Esophagus muscularis mucosa (tissue), 4 donors: ENCODE results near the gene TMEM254. TPM values are rescaled to one million over a fixed set of nuclear protein-coding genes. Genes with fewer than 3 reads are reported as not detected.
"Not testable (repeated sequence)": the region's sequence is repeated elsewhere in the genome, so short reads cannot be mapped to it uniquely, and the experiment has no call there.

ENCODE experiments used
- DNase-seq: peaks from one replicate; pipeline ENCODE4 v3.0.0-alpha.2; 2017; ENCODE audit errors: extremely low spot score
- H3K27ac ChIP-seq, 4 donors: fragments of 200-600 bp; sonication (generic); replicated peaks in 1 of 4; 1 replicate in 3 of 4; 2 replicates in 1 of 4; pipeline ENCODE4 v1.5.1; 2016 to 2019; ENCODE audit warnings: mild to moderate bottlenecking in 1 of 4
- H3K27me3 ChIP-seq, 4 donors: fragments of 200-600 bp; sonication (generic); one replicate each; pipeline versions ENCODE4 v1.5.1 to v1.6.0; 2016 to 2019
- H3K36me3 ChIP-seq, 4 donors: fragments of 200-600 bp; sonication (generic); one replicate each; pipeline ENCODE4 v1.5.1; 2016 to 2019
- H3K4me1 ChIP-seq, 4 donors: fragments of 200-600 bp; sonication (generic); one replicate each; pipeline ENCODE4 v1.5.1; 2016 to 2019
- H3K4me3 ChIP-seq, 4 donors: fragments of 200-600 bp; sonication (generic); 1 replicate in 2 of 4; 2 replicates in 2 of 4; pipeline ENCODE4 v1.5.1; 2016 to 2019; ENCODE audit warnings: mild to moderate bottlenecking in 4 of 4, moderate library complexity in 1 of 4
- H3K9me3 ChIP-seq, 4 donors: fragments of 200-600 bp; sonication (generic); 1 replicate in 3 of 4; 2 replicates in 1 of 4; pipeline ENCODE4 v1.5.1; 2016 to 2019
- CTCF ChIP-seq, 3 experiments: fragments of 200-600 bp in 2 of 3; fragments of 450-650 bp in 1 of 3; sonication (generic) in 2 of 3; IDR thresholded peaks; one replicate each; pipeline ENCODE4 v1.5.1; 2017 to 2019; ENCODE audit warnings: antibody characterized with exemption in 3 of 3, mild to moderate bottlenecking in 2 of 3, moderate library complexity in 1 of 3
- EP300 ChIP-seq: sonication (generic); formaldehyde crosslinking; IDR thresholded peaks from one replicate; pipeline ENCODE4 v1.6.1; 2017; ENCODE audit warnings: antibody characterized with exemption
- POLR2A ChIP-seq: fragments of 450-650 bp; IDR thresholded peaks from one replicate; pipeline ENCODE4 v1.6.1; 2017; ENCODE audit warnings: antibody characterized with exemption, moderate library complexity, mild to moderate bottlenecking, low read depth
- POLR2AphosphoS5 ChIP-seq, 2 donors: sonication (generic); formaldehyde crosslinking; IDR thresholded peaks; one replicate each; pipeline ENCODE4 v1.6.1; 2017; ENCODE audit warnings: antibody characterized with exemption in 2 of 2
- WGBS: methylation state at CpG from one replicate; pipeline ENCODE4 v1.1.5; 2018; 5-methylcytosine and 5-hydroxymethylcytosine counted together
- intact Hi-C: fragments of 100-400 bp; cut with DNase I; formaldehyde crosslinking; loops from one replicate; pipeline ENCODE4 v1.15.1; 2023
- total RNA-seq, 4 donors: library from RNA; depleted of rRNA; stranded (reverse); fragments of >200 nt; gene quantifications; one replicate each; pipeline versions ENCODE4 v1.1.0 to v1.2.1, GENCODE V29; 2016

TMEM254 gene
- total RNA-seq, 4 donors from 2014 or later: 7.1 to 14.9 (median 9.4) TPM

- H3K27ac ChIP-seq: peak within 1 kb of the TSS; percentile 70 to 82 (median 80)
- intact Hi-C loops: no loop called here
- H3K27me3 ChIP-seq: peaks cover 0 to 48% (median 11%) of the 10 kb centered on the region in 4 donors
- H3K4me1 ChIP-seq: peaks cover 26 to 45% (median 44%) of the 10 kb centered on the region in 4 donors
- peak within 1 kb of the TSS; percentile 53 to 65 (median 56) for H3K4me3 ChIP-seq
- TF ChIP-seq POLR2AphosphoS5 (IDR thresholded peaks at IDR 0.05) (peak; percentile 25 to 64), POLR2A (no peak)
- H3K36me3 ChIP-seq: no peaks in the 10 kb centered on the region
- 4% methylated on average over 25 of the region's 58 CpGs for WGBS
- no peak for DNase-seq
- H3K9me3 ChIP-seq: no peaks in the 10 kb centered on the region
These were observed 54.1 kb downstream of the TMEM254 start, which contains the start of gene PLAC9 for GRCh38 chr10:80132299-80133139. Gene PLAC9, plus strand, starts transcription at chr10:80132730. Its CDS starts 33 bp downstream, at chr10:80132763.

GRCh38 chr10:80133206-80133605, 54.7 kb downstream of the TMEM254 start:
- H3K9me3 ChIP-seq: no peaks in the 10 kb centered on the region
- peak overlapping the region; percentile 53 to 65 (median 56) for H3K4me3 ChIP-seq
- no peak for DNase-seq
- 36% methylated on average over 6 of the region's 6 CpGs for WGBS
- H3K27ac ChIP-seq: peak overlapping the region; percentile 70 to 82 (median 80)
- peaks cover 33 to 51% (median 51%) of the 10 kb centered on the region in 4 donors for H3K4me1 ChIP-seq
- intact Hi-C loops: no loop called here
- H3K36me3 ChIP-seq: no peaks in the 10 kb centered on the region
- TF ChIP-seq POLR2AphosphoS5 (IDR thresholded peaks at IDR 0.05) (peak; percentile 19 to 73), EP300 (no peak), CTCF (IDR thresholded peaks at IDR 0.05) (no peak)
- H3K27me3 ChIP-seq: peaks cover 0 to 54% (median 11%) of the 10 kb centered on the region in 4 donors

DNA sequence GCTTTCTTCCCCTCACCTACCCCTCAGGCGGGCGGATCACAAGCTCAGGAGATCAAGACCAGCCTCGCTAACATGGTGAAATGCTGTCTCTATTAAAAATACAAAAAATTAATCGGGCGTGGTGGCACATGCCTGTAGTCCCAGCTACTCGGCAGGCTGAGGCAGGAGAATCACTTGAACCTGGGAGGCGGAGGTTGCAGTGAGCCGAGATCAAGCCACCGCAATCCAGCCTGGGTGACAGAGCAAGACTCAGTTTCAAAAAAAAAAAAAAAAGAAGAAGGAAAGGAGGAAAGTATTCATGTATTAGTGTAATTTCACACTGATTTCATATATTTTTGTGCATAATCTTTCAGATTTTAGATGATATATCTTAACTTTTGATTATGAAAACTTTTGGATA, 55.2 kb downstream of the TMEM254 start:
- Histone ChIP-seq H3K27ac (peak overlapping the region; percentile 70 to 82 (median 80)), H3K27me3 (peaks cover 0 to 58% (median 11%) of the 10 kb centered on the region in 4 donors), H3K4me1 (peaks cover 34 to 56% (median 53%) of the 10 kb centered on the region in 4 donors), H3K4me3 (peak overlapping the region; percentile 53 to 65 (median 56))
- DNase-seq, intact Hi-C loops, H3K36me3 ChIP-seq, H3K9me3 ChIP-seq: not testable (repeated sequence)
- WGBS: 80% methylated on average over 9 of the region's 9 CpGs

DNA sequence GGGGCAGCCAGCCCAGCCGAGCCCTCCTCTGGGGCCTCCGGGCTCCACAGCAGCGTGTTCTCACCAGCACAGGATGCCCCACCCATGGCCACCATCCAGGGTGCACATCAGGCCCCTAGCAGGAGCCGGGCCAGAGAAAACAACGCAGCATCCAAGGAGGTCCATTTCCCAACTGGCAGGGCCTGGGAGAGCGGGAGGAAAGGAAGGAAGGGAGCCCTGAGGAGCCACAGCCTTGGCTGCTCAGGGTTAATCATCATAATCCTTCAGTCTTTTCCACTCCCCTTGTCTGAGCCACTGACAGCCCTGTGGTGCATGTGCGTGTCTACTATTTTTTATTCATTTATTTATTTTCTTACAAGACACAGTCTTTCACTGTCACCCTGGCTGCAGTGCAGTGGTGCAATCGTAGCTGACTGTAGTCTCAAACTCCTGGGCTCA, 57.7 kb downstream of the TMEM254 start:
- intact Hi-C loops: no loop called here
- 25% methylated on average over 8 of the region's 8 CpGs for WGBS
- peaks cover 34 to 56% (median 53%) of the 10 kb centered on the region in 4 donors for H3K4me1 ChIP-seq
- H3K9me3 ChIP-seq: no peaks in the 10 kb centered on the region
- H3K36me3 ChIP-seq: no peaks in the 10 kb centered on the region
- H3K4me3 ChIP-seq: peak overlapping the region in 1 of 4 donors; percentile 14
- no peak for DNase-seq
- TF ChIP-seq POLR2A (no peak), POLR2AphosphoS5 (IDR thresholded peaks at IDR 0.05) (peak; percentile 55 to 62)
- peak overlapping the region; percentile 61 to 83 (median 78) for H3K27ac ChIP-seq
- H3K27me3 ChIP-seq: peaks cover 0 to 68% (median 11%) of the 10 kb centered on the region in 4 donors

GRCh38 chr10:80137031-80137862, 58.8 kb downstream of the TMEM254 start:
- Histone ChIP-seq H3K4me3 (no peak overlapping the region), H3K36me3 (peaks cover 0 to 3% (median 0%) of the 10 kb centered on the region in 4 donors), H3K4me1 (peaks cover 34 to 49% (median 46%) of the 10 kb centered on the region in 4 donors), H3K27ac (peak overlapping the region; percentile 61 to 83 (median 78)), H3K9me3 (no peaks in the 10 kb centered on the region), H3K27me3 (peaks cover 0 to 66% (median 10%) of the 10 kb centered on the region in 4 donors)
- intact Hi-C loops: no loop called here
- 79% methylated on average over 14 of the region's 14 CpGs for WGBS
- peak; percentile 44 to 51 for TF ChIP-seq POLR2AphosphoS5 (IDR thresholded peaks at IDR 0.05)
- no peak for TF ChIP-seq EP300
- TF ChIP-seq CTCF (IDR thresholded peaks at IDR 0.05): no peak
- TF ChIP-seq POLR2A: no peak
- peak; percentile 89 for DNase-seq
